ENCODE data around the gene DTNA.
"Not testable (repeated sequence)": the region's sequence is repeated elsewhere in the genome, so short reads cannot be mapped to it uniquely, and the experiment has no call there.

The DTNA gene

GRCh38 chr18:34725737-34726136 is 15.6 kb downstream of the DTNA start:
- DNase-seq (ENCODE audit: low read depth): not testable (repeated sequence)

- no peak for DNase-seq (ENCODE audit: low read depth)
Observed at GRCh38 chr18:34726286-34727004, 16.3 kb downstream of the DTNA start.

GRCh38 chr18:34729264-34729663 is 19.2 kb downstream of the DTNA start:
- DNase-seq (ENCODE audit: low read depth): peak; percentile 59

GRCh38 chr18:34729740-34730355 is 19.8 kb downstream of the DTNA start:
- DNase-seq (ENCODE audit: low read depth): no peak

- no peak for DNase-seq (ENCODE audit: low read depth)
Observed at GRCh38 chr18:34730774-34731173, 20.7 kb downstream of the DTNA start.

- no peak for DNase-seq (ENCODE audit: low read depth)
Observed at GRCh38 chr18:34734056-34734455, 24.0 kb downstream of the DTNA start.

- not testable (repeated sequence) for DNase-seq (ENCODE audit: low read depth)
Observed at GRCh38 chr18:34734526-34734925, 24.4 kb downstream of the DTNA start.

- DNase-seq (ENCODE audit: low read depth): peak; percentile 1
Observed at GRCh38 chr18:34738175-34738894, 28.2 kb downstream of the DTNA start.

- DNase-seq (ENCODE audit: low read depth): no peak
Observed at GRCh38 chr18:34740101-34740500, 30.0 kb downstream of the DTNA start.

- no peak for DNase-seq (ENCODE audit: low read depth)
Observed at GRCh38 chr18:34740724-34741123, 30.6 kb downstream of the DTNA start.

GRCh38 chr18:34741401-34741800 is 31.3 kb downstream of the DTNA start:
- no peak for DNase-seq (ENCODE audit: low read depth)

GRCh38 chr18:34742891-34743341 is 32.8 kb downstream of the DTNA start:
- DNase-seq (ENCODE audit: low read depth): no peak

- no peak for DNase-seq (ENCODE audit: low read depth)
Observed at GRCh38 chr18:34744569-34744968, 34.5 kb downstream of the DTNA start.

GRCh38 chr18:34746614-34747013 is 36.5 kb downstream of the DTNA start:
- DNase-seq (ENCODE audit: low read depth): no peak

- no peak for DNase-seq (ENCODE audit: low read depth)
Observed at GRCh38 chr18:34749721-34750120, 39.6 kb downstream of the DTNA start.

- DNase-seq (ENCODE audit: low read depth): no peak
Observed at GRCh38 chr18:34752056-34752455, 42.0 kb downstream of the DTNA start.

- no peak for DNase-seq (ENCODE audit: low read depth)
Observed at GRCh38 chr18:34754300-34754699, 44.2 kb downstream of the DTNA start.

GRCh38 chr18:34757666-34758065 is 47.6 kb downstream of the DTNA start:
- no peak for DNase-seq (ENCODE audit: low read depth)

- DNase-seq (ENCODE audit: low read depth): no peak
Observed at GRCh38 chr18:34758378-34758948, 48.4 kb downstream of the DTNA start.

- DNase-seq (ENCODE audit: low read depth): no peak
Observed at GRCh38 chr18:34760444-34760843, 50.3 kb downstream of the DTNA start.

GRCh38 chr18:34764451-34764850 is 54.4 kb downstream of the DTNA start:
- DNase-seq (ENCODE audit: low read depth): no peak

GRCh38 chr18:34767601-34768027 is 57.5 kb downstream of the DTNA start:
- peak; percentile 77 for DNase-seq (ENCODE audit: low read depth)

GRCh38 chr18:34771958-34772357 is 61.9 kb downstream of the DTNA start:
- no peak for DNase-seq (ENCODE audit: low read depth)
